ENCODE results near the gene AKR1E2. TPM values are rescaled to one million over a fixed set of nuclear protein-coding genes. Genes with fewer than 3 reads are reported as not detected.
A peak's percentile ranks its signal among the peaks of the same experiment; 100 is the strongest.

The AKR1E2 gene
- total and polyA plus RNA-seq, 9 of the 15 experiments (the other 6 are each of a cell fraction or from before 2014, with no cell fraction given): 4.2 to 16.6 (median 9.8) TPM

DNA sequence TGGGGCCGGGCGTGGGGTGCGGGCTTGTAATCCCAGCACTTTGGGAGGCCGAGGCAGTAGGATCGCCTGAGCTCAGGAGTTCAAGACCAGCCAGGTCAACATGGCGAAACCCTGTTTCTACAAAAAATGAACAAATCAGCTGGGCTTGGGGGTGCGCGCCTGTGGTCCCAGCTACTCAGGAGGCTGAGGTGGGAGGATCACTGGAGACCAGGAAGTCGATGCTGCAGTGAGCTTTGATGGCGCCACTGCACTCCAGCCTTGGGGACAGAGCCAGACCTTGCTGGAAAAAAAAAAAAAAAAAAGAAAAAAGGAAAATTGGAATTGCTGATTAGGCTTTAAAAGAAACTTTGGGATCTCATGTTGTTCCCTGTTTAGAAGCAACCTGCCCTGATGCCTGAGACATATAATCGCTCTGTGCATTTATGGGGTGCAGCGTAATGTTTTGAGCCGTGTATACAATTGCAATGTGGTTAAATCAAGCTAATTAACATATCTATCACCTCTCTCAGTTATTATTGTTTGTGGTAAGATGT lies 851 bp downstream of the AKR1E2 start (continued):
- TF ChIP-seq GABPA (tag; conservative IDR thresholded peaks at IDR 0.05; ENCODE audit: low read depth): peak; percentile 10; the same call in 1 of the 2 replicates
- TF ChIP-seq ZNF384 (IDR thresholded peaks at IDR 0.05; ENCODE audit: low read depth, low read length): peak; percentile 23; the same call in 1 of the 2 replicates
- no peak for TF ChIP-seq RCOR1 (IDR thresholded peaks at IDR 0.05; ENCODE audit: borderline replicate concordance in 1 of 2, low read depth in 2 of 2, low read length in 2 of 2)
- TF ChIP-seq CBX5 (IDR thresholded peaks at IDR 0.05; ENCODE audit: borderline replicate concordance, low read depth): no peak
- no peak for TF ChIP-seq CTCF (IDR thresholded peaks at IDR 0.05 in 2 of 3, conservative IDR thresholded peaks at IDR 0.05 in 1 of 3; ENCODE audit: insufficient read depth in 2 of 3, low read depth in 1 of 3, low read length in 3 of 3)
- no peak for TF ChIP-seq GABPB2 (CRISPR knock-in tag; conservative IDR thresholded peaks at IDR 0.05)
- TF ChIP-seq RNF2 (IDR thresholded peaks at IDR 0.05): no peak
- 0 out of 2 replicates have a peak, but pooled peaks have one; percentile 9 for TF ChIP-seq POLR2H (tag; IDR thresholded peaks at IDR 0.05; ENCODE audit: low read depth)
- no peak for TF ChIP-seq MEF2A (IDR thresholded peaks at IDR 0.05; ENCODE audit: control insufficient read depth, low read depth, low read length)
- no peak for TF ChIP-seq ZNF644 (tag; IDR thresholded peaks at IDR 0.05; ENCODE audit: low read depth)
- TF ChIP-seq ZKSCAN8 (CRISPR knock-in tag; IDR thresholded peaks at IDR 0.05): 0 out of 2 replicates have a peak, but pooled peaks have one; percentile 49
- TF ChIP-seq SMARCA4 (IDR thresholded peaks at IDR 0.05): peak; percentile 23; the same call in 1 of the 2 replicates
- TF ChIP-seq, protein P1, sequence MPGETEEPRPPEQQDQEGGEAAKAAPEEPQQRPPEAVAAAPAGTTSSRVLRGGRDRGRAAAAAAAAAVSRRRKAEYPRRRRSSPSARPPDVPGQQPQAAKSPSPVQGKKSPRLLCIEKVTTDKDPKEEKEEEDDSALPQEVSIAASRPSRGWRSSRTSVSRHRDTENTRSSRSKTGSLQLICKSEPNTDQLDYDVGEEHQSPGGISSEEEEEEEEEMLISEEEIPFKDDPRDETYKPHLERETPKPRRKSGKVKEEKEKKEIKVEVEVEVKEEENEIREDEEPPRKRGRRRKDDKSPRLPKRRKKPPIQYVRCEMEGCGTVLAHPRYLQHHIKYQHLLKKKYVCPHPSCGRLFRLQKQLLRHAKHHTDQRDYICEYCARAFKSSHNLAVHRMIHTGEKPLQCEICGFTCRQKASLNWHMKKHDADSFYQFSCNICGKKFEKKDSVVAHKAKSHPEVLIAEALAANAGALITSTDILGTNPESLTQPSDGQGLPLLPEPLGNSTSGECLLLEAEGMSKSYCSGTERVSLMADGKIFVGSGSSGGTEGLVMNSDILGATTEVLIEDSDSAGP (CRISPR knock-in tag; IDR thresholded peaks at IDR 0.05): no peak
- TF ChIP-seq UBTF (IDR thresholded peaks at IDR 0.05; ENCODE audit: borderline replicate concordance in 1 of 2, low read depth in 2 of 2, low read length in 2 of 2): no peak
- no peak for TF ChIP-seq THRB (CRISPR knock-in tag; conservative IDR thresholded peaks at IDR 0.05)
- TF ChIP-seq ZNF699 (CRISPR knock-in tag; IDR thresholded peaks at IDR 0.05; ENCODE audit: insufficient replicate concordance): no peak
- TF ChIP-seq, protein P2, sequence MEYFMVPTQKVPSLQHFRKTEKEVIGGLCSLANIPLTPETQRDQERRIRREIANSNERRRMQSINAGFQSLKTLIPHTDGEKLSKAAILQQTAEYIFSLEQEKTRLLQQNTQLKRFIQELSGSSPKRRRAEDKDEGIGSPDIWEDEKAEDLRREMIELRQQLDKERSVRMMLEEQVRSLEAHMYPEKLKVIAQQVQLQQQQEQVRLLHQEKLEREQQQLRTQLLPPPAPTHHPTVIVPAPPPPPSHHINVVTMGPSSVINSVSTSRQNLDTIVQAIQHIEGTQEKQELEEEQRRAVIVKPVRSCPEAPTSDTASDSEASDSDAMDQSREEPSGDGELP (CRISPR knock-in tag; IDR thresholded peaks at IDR 0.05; ENCODE audit: borderline replicate concordance): peak; percentile 94
- no peak for TF ChIP-seq ZSCAN29 (IDR thresholded peaks at IDR 0.05)
